GM12892 (cell line): ENCODE results near the gene FER.

ENCODE experiments used
- POLR2A ChIP-seq: IDR thresholded peaks from 2 replicates; pipeline ENCODE4 v1.6.1; 2011; ENCODE audit warnings: low read depth, low read length, control low read depth
- POLR2AphosphoS5 ChIP-seq: IDR thresholded peaks from 2 replicates; pipeline ENCODE4 v1.6.1; 2011; ENCODE audit warnings: low read depth, low read length, control low read depth
- TAF1 ChIP-seq: IDR thresholded peaks from 2 replicates; pipeline ENCODE4 v1.6.1; 2011; ENCODE audit warnings: low read depth, mild to moderate bottlenecking, control low read depth, low read length, borderline replicate concordance

DNA sequence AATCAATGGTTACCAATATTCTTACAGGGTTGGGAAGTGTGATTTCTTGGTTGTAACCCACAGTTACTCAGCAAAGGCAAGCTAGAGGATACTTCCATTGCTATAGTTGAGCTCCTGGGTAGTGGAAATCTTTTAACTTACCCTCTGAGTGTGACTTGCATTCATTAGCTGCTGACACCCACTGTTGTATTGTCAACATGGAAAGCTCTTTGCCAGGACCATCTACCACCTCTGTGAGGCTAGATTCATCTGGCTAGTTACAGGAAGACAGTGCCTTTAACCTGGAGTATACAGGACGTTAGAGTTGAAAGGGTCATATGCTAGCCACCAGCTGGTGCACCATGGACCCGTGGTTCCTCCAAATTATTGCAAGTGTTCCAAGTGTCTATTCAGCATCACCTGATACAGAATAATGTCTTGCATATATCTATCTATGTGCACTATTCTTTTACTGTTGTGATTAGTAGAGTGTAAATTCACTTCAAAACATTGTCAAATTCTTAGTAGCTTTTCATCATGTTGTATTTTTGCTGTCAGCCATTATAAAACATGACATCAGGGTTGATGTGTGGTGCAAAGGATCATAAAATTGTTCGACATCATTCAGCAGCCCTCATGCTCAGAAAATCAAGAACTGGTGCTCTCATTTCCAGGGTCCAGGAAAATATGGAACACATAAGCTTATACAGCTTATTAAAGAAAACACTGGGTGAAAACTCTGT lies 423.1 kb downstream of the FER start:
- TF ChIP-seq POLR2AphosphoS5: no peak
- no peak for TF ChIP-seq POLR2A
- no peak for TF ChIP-seq TAF1
